ENCODE measurements around the gene PDS5B.

The PDS5B gene

GRCh38 chr13:32588736-32589135, 2.5 kb downstream of the PDS5B start:
- DNase-seq (ENCODE audit: low spot score): peak; percentile 7

- DNase-seq (ENCODE audit: low spot score): no peak
Observed at GRCh38 chr13:32589471-32589870, 3.2 kb downstream of the PDS5B start.

- DNase-seq (ENCODE audit: low spot score): no peak
Observed at GRCh38 chr13:32590266-32590665, 4.0 kb downstream of the PDS5B start.

- DNase-seq (ENCODE audit: low spot score): no peak
Observed at GRCh38 chr13:32592082-32592481, 5.8 kb downstream of the PDS5B start.

GRCh38 chr13:32594157-32594738, 8.0 kb downstream of the PDS5B start:
- no peak for DNase-seq (ENCODE audit: low spot score)

GRCh38 chr13:32595306-32595705, 9.1 kb downstream of the PDS5B start:
- DNase-seq (ENCODE audit: low spot score): no peak

GRCh38 chr13:32600890-32601289, 14.6 kb downstream of the PDS5B start:
- DNase-seq (ENCODE audit: low spot score): no peak

GRCh38 chr13:32609428-32609827, 23.2 kb downstream of the PDS5B start:
- DNase-seq (ENCODE audit: low spot score): no peak

- no peak for DNase-seq (ENCODE audit: low spot score)
Observed at GRCh38 chr13:32610538-32610937, 24.3 kb downstream of the PDS5B start.

GRCh38 chr13:32610977-32611376, 24.7 kb downstream of the PDS5B start:
- no peak for DNase-seq (ENCODE audit: low spot score)

GRCh38 chr13:32616883-32617511, 30.7 kb downstream of the PDS5B start:
- no peak for DNase-seq (ENCODE audit: low spot score)

GRCh38 chr13:32622827-32623226, 36.6 kb downstream of the PDS5B start:
- no peak for DNase-seq (ENCODE audit: low spot score)

GRCh38 chr13:32624441-32624840, 38.2 kb downstream of the PDS5B start:
- DNase-seq (ENCODE audit: low spot score): no peak

- DNase-seq (ENCODE audit: low spot score): no peak
Observed at GRCh38 chr13:32627793-32628192, 41.5 kb downstream of the PDS5B start.

GRCh38 chr13:32629313-32629712, 43.1 kb downstream of the PDS5B start:
- no peak for DNase-seq (ENCODE audit: low spot score)

- DNase-seq (ENCODE audit: low spot score): no peak
Observed at GRCh38 chr13:32629866-32630265, 43.6 kb downstream of the PDS5B start.

GRCh38 chr13:32632343-32632909, 46.2 kb downstream of the PDS5B start:
- no peak for DNase-seq (ENCODE audit: low spot score)

GRCh38 chr13:32636711-32637110, 50.5 kb downstream of the PDS5B start:
- DNase-seq (ENCODE audit: low spot score): no peak

- DNase-seq (ENCODE audit: low spot score): no peak
Observed at GRCh38 chr13:32638739-32639138, 52.5 kb downstream of the PDS5B start.

GRCh38 chr13:32639502-32640105, 53.4 kb downstream of the PDS5B start:
- DNase-seq (ENCODE audit: low spot score): peak; percentile 81

GRCh38 chr13:32642316-32642715, 56.1 kb downstream of the PDS5B start:
- DNase-seq (ENCODE audit: low spot score): no peak

- DNase-seq (ENCODE audit: low spot score): no peak
Observed at GRCh38 chr13:32642858-32643257, 56.6 kb downstream of the PDS5B start.

GRCh38 chr13:32645854-32646253, 59.6 kb downstream of the PDS5B start:
- DNase-seq (ENCODE audit: low spot score): no peak
